HG03045 (cell line): ENCODE measurements around the gene PCDHGA11.
"Not testable (repeated sequence)": the region's sequence is repeated elsewhere in the genome, so short reads cannot be mapped to it uniquely, and the experiment has no call there.

ENCODE experiments used
- ATAC-seq: cut with Tn5 transposase; IDR thresholded peaks from one replicate; pipeline ENCODE4 v1.9.1; 2021; ENCODE audit warnings: mild to moderate bottlenecking, moderate library complexity; ENCODE audit not compliant: unreplicated experiment

Gene PCDHGA11

DNA sequence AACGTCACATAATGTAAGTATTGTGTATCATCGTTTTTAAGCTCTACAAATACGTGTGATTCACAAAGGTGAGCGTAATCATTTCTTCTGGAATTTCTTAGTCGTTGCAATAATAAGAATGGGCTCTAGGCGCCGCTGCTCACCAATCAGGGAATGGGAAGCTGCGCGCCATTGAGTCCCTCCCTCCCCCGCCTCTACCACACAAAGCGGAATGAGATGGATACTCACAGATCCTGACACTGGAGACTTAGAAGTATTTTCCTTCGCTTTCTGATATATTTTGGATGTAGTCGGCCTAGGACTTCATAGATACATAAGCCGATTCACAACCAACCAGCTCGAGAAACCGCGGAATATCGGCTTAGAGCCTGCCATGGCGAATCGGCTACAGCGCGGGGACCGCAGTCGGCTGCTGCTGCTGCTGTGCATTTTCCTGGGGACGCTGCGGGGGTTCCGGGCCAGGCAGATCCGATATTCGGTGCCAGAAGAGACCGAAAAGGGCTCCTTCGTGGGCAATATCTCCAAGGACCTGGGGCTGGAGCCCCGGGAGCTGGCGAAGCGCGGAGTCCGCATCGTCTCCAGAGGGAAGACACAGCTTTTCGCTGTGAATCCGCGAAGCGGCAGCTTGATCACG is at the start of gene PCDHGA11:
Gene PCDHGA11 (plus strand): TSS at position 197 of the 634 bp plus-strand sequence. CDS start 177 bp downstream, at position 374.
- peak; percentile 39 for ATAC-seq

DNA sequence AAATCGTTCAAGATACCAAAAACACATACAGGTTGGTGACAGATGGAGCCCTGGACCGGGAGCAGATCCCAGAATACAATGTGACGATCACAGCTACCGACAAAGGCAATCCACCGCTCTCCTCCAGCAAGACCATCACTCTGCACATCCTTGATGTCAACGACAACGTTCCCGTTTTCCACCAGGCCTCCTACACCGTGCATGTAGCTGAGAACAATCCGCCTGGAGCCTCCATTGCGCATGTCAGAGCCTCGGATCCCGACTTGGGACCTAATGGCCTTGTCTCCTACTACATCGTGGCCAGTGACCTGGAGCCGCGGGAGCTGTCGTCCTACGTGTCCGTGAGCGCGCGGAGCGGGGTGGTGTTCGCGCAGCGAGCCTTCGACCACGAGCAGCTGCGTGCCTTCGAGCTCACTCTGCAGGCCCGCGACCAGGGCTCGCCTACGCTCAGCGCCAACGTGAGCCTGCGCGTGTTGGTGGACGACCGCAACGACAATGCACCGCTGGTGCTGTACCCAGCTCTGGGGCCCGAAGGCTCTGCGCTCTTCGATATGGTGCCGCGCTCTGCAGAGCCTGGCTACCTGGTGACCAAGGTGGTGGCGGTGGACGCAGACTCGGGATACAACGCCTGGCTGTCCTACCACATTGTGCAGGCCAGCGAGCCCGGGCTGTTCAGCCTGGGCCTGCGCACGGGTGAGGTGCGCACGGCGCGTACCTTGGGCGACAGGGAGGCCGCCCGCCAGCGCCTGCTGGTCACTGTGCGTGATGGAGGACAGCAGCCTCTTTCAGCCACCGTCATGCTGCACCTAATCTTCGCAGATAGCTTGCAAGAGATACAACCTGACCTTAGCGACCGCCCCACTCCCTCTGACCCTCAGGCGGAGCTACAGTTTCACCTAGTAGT is 49.0 kb upstream of the PCDHGA11 start:
- ATAC-seq, result no peak

DNA sequence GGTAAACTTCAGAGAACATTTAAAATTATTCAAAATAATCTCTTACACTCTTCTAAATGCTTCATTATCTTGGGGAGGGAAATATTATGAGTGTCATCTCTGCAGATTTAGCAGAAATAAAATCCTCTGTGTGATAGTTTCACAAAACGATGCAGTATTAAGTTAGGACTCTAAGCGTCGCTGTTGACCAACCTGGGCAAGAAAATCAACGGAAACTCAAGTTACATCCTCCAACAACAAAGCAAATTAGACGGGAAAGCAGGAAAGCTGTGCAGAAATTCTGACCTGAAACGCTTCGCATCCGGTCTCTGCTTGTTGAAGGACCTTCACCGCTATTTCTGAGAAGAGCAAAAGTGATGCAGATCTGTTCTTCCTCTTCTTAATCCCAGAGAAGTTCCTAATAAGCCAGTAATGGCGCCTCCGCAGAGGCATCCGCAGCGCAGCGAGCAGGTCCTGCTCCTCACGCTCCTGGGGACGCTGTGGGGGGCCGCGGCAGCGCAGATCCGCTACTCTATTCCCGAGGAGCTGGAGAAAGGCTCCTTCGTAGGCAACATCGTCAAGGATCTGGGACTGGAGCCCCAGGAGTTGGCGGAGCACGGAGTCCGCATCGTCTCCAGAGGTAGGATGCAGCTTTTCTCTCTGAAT is 47.1 kb upstream of the PCDHGA11 start, which contains the start of gene PCDHGA6:
Gene PCDHGA6 (plus strand): TSS at position 219 of the 645 bp plus-strand sequence. CDS start 193 bp downstream, at position 412.
- no peak for ATAC-seq

DNA sequence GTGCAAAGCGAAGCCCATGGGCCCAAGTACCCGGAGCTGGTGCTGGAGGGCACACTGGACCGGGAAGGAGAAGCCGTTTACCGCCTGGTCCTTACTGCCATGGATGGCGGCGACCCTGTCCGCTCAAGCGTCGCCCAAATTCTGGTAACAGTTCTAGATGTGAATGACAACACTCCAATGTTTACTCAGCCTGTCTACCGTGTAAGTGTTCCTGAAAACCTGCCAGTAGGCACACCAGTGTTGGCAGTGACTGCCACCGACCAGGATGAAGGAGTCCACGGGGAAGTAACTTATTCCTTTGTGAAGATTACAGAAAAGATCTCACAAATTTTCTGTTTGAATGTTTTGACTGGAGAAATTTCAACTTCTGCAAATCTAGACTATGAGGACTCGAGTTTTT is 46.2 kb upstream of the PCDHGA11 start:
- ATAC-seq, result no peak

DNA sequence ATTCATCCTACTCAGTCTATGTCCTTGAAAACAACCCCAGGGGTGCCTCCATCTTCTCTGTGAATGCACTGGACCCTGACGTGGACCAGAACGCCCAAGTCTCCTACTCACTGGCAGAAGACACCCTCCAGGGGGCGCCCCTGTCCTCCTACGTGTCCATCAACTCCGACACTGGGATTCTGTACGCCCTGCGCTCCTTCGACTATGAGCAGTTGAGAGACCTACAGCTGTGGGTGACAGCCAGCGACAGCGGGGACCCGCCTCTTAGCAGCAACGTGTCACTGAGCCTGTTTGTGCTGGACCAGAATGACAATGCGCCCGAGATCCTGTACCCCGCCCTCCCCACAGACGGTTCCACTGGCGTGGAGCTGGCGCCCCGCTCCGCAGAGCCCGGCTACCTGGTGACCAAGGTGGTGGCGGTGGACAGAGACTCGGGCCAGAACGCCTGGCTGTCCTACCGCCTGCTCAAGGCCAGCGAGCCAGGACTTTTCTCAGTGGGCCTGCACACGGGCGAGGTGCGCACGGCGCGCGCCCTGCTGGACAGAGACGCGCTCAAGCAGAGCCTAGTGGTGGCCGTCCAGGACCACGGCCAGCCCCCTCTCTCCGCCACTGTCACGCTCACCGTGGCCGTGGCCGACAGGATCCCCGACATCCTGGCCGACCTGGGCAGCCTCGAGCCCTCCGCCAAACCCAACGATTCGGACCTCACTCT is 45.3 kb upstream of the PCDHGA11 start:
- ATAC-seq, result not testable (repeated sequence)

DNA sequence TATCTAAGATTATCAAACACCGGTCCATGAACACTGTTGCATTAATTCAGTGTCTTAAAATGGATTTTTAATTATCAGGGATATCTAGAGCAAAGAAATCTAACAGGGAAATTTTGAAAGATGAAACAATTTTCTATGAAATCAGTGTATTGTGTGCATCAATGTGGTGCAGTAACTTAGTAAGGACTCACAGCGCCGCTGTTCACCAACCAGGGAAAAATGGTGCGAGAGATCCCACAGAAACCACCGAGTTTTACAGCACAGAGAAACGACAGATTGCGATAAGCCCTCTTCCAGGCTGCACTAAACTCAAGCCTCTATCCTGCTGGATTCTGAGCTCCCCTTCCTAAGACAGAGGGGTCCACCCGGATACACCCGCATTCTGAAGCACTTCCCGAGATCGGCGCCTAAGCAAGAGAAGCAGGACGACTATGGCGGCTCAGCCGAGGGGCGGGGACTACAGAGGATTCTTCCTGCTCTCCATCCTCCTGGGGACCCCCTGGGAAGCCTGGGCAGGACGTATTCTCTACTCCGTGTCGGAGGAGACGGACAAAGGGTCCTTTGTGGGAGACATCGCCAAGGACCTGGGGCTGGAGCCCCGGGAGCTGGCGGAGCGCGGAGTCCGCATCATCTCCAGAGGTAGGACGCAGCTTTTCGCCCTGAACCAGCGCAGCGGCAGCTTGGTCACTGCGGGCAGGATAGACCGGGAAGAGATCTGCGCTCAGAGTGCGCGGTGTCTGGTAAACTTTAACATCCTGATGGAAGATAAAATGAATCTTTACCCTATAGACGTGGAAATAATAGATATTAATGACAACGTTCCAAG is 38.2 kb upstream of the PCDHGA11 start, which contains the start of gene PCDHGA7:
Gene PCDHGA7 (plus strand): TSS at position 274 of the 826 bp plus-strand sequence. CDS start 158 bp downstream, at position 432.
- no peak for ATAC-seq

DNA sequence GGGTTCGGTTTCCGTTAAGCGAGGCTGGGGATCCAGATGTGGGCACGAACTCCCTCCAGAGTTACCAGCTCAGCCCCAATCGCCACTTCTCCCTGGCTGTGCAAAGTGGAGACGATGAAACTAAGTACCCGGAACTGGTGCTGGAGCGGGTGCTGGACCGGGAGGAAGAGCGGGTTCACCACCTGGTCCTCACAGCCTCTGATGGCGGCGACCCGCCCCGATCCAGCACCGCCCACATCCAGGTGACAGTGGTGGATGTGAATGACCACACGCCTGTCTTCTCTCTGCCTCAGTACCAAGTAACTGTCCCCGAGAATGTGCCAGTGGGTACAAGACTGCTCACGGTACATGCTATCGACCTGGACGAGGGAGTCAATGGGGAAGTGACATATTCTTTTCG is 37.5 kb upstream of the PCDHGA11 start:
- ATAC-seq, result no peak

DNA sequence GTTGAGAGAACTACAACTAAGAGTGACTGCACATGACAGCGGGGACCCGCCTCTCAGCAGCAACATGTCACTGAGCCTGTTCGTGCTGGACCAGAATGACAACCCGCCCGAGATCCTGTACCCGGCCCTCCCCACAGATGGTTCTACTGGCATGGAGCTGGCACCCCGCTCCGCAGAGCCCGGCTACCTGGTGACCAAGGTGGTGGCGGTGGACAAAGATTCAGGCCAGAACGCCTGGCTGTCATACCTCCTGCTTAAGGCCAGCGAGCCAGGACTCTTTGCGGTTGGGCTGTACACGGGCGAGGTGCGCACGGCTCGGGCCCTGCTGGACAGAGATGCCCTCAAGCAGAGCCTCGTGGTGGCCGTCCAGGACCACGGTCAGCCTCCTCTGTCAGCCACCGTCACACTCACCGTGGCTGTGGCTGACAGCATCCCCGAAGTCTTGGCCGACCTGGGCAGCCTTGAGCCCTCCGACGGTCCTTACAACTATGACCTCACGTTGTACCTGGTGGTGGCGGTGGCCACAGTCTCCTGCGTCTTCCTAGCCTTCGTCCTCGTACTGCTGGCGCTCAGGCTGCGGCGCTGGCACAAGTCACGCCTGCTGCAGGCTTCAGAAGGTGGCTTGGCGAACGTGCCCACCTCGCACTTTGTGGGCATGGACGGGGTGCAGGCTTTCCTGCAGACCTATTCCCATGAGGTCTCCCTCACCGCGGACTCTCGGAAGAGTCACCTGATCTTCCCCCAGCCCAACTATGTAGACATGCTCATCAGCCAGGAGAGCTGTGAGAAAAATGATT is 36.2 kb upstream of the PCDHGA11 start:
- no peak for ATAC-seq

DNA sequence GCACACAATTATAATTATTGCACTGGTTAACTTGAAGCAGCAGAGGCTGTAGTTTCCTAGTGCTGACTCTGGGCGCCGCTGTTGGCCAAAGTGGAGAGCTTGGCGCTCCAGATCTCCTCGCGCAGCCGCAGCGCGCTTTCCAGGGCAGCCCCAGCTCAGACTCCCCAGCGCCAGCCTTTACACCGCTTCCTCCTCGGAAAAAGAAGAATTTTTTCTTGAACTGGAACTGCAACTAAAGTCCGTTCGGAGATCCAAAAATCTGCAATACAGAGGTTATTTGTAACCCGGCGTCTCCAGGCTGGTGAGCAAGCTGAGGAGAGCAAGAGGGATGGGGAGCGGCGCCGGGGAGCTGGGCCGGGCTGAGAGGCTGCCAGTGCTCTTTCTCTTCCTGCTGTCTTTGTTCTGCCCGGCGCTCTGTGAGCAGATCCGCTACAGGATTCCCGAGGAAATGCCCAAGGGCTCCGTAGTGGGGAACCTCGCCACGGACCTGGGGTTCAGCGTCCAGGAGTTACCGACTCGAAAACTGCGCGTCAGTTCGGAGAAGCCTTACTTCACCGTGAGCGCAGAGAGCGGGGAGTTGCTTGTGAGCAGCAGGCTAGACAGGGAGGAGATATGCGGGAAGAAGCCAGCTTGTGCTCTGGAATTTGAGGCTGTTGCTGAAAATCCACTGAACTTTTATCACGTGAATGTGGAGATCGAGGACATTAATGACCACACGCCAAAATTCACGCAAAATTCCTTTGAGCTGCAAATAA is 33.1 kb upstream of the PCDHGA11 start, which contains the start of gene PCDHGB4:
Gene PCDHGB4 (plus strand): TSS at position 142 of the 755 bp plus-strand sequence. CDS start 187 bp downstream, at position 329.
- ATAC-seq, result not testable (repeated sequence)

DNA sequence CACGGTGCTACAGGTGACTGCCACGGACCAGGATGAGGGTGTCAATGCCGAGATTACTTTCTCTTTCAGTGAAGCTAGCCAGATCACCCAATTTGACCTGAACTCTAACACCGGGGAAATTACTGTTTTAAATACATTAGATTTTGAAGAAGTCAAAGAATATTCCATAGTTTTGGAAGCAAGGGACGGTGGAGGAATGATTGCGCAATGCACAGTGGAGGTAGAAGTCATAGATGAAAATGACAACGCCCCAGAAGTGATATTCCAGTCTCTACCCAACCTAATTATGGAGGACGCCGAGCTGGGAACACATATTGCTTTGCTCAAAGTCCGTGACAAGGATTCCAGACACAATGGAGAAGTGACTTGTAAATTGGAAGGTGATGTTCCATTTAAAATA is 32.2 kb upstream of the PCDHGA11 start:
- ATAC-seq, result no peak

DNA sequence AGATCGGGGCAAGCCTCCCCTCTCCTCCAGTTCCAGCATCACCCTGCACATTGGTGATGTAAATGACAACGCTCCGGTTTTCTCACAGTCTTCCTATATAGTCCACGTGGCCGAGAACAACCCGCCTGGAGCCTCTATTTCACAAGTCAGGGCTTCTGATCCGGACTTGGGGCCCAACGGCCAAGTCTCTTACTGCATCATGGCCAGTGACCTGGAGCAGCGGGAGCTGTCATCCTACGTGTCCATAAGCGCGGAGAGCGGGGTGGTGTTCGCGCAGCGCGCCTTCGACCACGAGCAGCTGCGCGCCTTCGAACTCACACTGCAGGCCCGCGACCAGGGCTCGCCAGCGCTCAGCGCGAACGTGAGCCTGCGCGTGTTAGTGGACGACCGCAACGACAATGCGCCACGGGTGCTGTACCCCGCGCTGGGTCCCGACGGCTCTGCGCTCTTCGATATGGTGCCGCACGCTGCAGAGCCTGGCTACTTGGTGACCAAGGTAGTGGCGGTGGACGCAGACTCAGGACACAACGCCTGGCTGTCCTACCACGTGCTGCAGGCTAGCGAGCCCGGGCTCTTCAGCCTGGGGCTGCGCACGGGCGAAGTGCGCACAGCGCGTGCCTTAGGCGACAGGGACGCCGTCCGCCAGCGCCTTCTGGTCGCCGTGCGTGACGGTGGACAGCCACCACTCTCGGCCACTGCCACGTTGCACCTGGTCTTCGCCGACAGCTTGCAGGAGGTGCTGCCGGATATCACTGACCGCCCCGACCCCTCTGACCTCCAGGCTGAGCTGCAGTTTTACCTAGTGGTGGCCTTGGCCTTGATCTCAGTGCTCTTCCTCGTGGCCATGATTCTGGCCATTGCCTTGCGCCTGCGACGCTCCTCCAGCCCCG is 31.5 kb upstream of the PCDHGA11 start:
- no peak for ATAC-seq

DNA sequence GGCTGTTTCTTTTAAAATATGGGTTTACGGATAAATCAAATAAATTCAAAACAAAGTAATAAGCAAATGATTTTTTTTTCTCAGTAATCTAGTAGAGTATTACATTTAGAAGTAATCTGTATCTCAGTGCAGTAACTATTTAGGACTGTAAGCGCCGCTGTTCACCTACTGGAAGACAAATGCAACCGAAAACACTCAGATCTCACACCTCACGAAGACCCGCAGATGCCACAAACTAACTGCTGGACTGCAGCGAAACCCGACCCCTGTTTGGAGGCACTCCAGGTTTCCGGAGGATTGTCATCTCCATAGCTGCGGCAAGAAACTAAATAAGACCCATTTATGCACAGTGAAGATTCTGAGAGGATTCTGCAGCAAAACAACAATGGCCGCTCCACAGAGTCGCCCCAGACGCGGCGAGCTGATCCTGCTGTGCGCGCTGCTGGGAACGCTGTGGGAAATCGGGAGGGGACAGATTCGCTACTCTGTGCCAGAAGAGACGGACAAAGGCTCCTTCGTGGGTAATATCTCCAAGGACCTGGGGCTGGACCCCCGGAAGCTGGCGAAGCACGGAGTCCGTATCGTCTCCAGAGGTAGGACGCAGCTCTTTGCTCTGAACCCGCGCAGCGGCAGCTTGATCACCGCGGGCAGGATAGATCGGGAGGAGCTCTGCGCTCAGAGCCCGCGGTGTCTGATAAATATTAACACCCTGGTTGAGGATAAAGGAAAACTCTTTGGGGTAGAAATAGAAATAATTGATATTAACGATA is 28.2 kb upstream of the PCDHGA11 start, which contains the start of gene PCDHGA8:
Gene PCDHGA8 (plus strand): TSS at position 205 of the 770 bp plus-strand sequence. CDS start 181 bp downstream, at position 386.
- no peak for ATAC-seq

DNA sequence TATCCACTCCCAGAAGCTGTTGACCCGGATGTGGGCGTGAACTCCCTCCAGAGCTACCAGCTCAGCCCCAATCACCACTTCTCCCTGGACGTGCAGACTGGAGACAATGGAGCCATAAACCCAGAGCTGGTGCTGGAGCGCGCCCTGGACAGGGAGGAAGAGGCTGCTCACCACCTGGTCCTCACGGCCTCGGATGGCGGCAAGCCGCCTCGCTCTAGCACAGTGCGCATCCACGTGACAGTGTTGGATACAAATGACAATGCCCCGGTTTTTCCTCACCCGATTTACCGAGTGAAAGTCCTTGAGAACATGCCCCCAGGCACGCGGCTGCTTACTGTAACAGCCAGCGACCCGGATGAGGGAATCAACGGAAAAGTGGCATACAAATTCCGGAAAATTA is 27.6 kb upstream of the PCDHGA11 start:
- no peak for ATAC-seq

DNA sequence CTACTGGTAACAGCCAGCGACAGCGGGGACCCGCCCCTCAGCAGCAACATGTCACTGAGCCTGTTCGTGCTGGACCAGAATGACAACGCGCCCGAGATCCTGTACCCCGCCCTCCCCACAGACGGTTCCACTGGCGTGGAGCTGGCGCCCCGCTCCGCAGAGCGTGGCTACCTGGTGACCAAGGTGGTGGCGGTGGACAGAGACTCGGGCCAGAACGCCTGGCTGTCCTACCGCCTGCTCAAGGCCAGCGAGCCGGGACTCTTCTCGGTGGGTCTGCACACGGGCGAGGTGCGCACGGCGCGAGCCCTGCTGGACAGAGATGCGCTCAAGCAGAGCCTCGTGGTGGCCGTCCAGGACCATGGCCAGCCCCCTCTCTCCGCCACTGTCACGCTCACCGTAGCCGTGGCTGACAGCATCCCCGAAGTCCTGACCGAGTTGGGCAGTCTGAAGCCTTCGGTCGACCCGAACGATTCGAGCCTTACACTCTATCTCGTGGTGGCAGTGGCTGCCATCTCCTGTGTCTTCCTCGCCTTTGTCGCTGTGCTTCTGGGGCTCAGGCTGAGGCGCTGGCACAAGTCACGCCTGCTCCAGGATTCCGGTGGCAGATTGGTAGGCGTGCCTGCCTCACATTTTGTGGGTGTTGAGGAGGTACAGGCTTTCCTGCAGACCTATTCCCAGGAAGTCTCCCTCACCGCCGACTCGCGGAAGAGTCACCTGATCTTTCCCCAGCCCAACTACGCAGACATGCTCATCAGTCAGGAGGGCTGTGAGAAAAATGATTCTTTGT is 26.3 kb upstream of the PCDHGA11 start:
- not testable (repeated sequence) for ATAC-seq

DNA sequence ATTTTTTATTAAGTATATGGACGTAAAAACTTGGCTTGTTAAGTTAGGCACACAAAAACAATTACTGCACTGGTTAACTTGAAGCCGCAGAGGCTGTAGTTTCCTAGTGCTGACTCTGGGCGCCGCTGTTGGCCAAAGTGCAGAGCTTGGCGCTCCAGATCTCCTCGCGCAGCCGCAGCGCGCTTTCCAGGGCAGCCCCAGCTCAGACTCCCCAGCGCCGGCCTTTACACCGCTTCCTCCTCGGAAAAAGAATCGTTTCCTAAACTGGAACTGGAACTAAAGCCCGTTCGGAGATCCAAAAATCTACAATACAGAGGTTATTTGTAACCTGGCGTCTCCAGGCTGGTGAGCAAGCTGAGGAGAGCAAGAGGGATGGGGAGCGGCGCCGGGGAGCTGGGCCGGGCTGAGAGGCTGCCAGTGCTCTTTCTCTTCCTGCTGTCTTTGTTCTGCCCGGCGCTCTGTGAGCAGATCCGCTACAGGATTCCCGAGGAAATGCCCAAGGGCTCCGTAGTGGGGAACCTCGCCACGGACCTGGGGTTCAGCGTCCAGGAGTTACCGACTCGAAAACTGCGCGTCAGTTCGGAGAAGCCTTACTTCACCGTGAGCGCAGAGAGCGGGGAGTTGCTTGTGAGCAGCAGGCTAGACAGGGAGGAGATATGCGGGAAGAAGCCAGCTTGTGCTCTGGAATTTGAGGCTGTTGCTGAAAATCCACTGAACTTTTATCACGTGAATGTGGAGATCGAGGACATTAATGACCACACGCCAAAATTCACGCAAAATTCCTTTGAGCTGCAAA is 22.9 kb upstream of the PCDHGA11 start, which contains the start of gene PCDHGB5:
Gene PCDHGB5 (plus strand): TSS at position 192 of the 796 bp plus-strand sequence. CDS start 181 bp downstream, at position 373.
- ATAC-seq, result peak; percentile 90
